HEK293 (cell line): ENCODE measurements around the gene SPATA1.

ENCODE experiments used
- CTCF ChIA-PET: fragments of 350-600 bp; formaldehyde crosslinking; extraction: SDS; loops from one replicate; lab custom pipeline; 2021; ENCODE audit warnings: antibody characterized with exemption; lab: Yijun Ruan, JAX
- POLR2A ChIA-PET: fragments of 300-600 bp; formaldehyde crosslinking; extraction: SDS; loops from one replicate; lab custom pipeline; 2020; ENCODE audit warnings: antibody characterized with exemption, inconsistent platforms; lab: Yijun Ruan, JAX
- H3K27ac ChIP-seq: fragments of 200-500 bp; sonication (Bioruptor generic); 2 replicates; pipeline ENCODE4 v1.5.1; 2014; ENCODE audit warnings: low read depth, low read length, control low read depth, inconsistent platforms; ENCODE audit errors: extremely low read depth
- H3K36me3 ChIP-seq, 2 experiments: fragments of 200-500 bp in 1 of 2; sonication (Bioruptor generic) in 1 of 2; 1 replicate in 1 of 2; 2 replicates in 1 of 2; pipeline ENCODE4 v1.5.1; 2014 to 2017; ENCODE audit warnings: inconsistent platforms in 2 of 2, low read length in 2 of 2; ENCODE audit not compliant: control insufficient read depth in 2 of 2, insufficient read depth in 1 of 2
- H3K4me1 ChIP-seq: fragments of 200-500 bp; sonication (Bioruptor generic); 2 replicates; pipeline ENCODE4 v1.5.1; 2014; ENCODE audit warnings: mild to moderate bottlenecking, low read length, inconsistent platforms; ENCODE audit not compliant: control insufficient read depth, insufficient read depth
- H3K4me3 ChIP-seq: 2 replicates; pipeline ENCODE4 v1.5.1; 2011; ENCODE audit warnings: low read depth, mild to moderate bottlenecking, control low read depth, low read length, moderate library complexity
- H3K9me3 ChIP-seq: fragments of 200-500 bp; sonication (Bioruptor generic); 2 replicates; pipeline ENCODE4 v1.5.1; 2014; ENCODE audit warnings: low read depth, low read length, inconsistent platforms; ENCODE audit not compliant: control insufficient read depth, insufficient read depth
- KLF9 ChIP-seq: fragments of 450-650 bp; formaldehyde crosslinking; IDR thresholded peaks from 2 replicates; pipeline ENCODE4 v1.5.1; 2016; ENCODE audit warnings: missing biosample characterization, missing genetic modification characterization, low read depth
- MZF1 ChIP-seq: fragments of 450-650 bp; formaldehyde crosslinking; IDR thresholded peaks from 2 replicates; pipeline ENCODE4 v1.5.1; 2017; ENCODE audit warnings: missing biosample characterization, missing genetic modification characterization, borderline replicate concordance
- OSR2 ChIP-seq: fragments of 450-650 bp; formaldehyde crosslinking; IDR thresholded peaks from 2 replicates; pipeline ENCODE4 v1.5.1; 2016; ENCODE audit warnings: missing biosample characterization, missing genetic modification characterization
- OVOL3 ChIP-seq: fragments of 450-650 bp; formaldehyde crosslinking; IDR thresholded peaks from 2 replicates; pipeline ENCODE4 v1.5.1; 2016; ENCODE audit warnings: missing biosample characterization, missing genetic modification characterization
- ZBTB48 ChIP-seq: fragments of 450-650 bp; formaldehyde crosslinking; IDR thresholded peaks from 2 replicates; pipeline ENCODE4 v1.5.1; 2016; ENCODE audit warnings: missing biosample characterization, missing genetic modification characterization
- ZBTB7A ChIP-seq: fragments of 450-650 bp; formaldehyde crosslinking; IDR thresholded peaks from 2 replicates; pipeline ENCODE4 v1.5.1; 2016; ENCODE audit warnings: low read depth, missing biosample characterization, missing genetic modification characterization
- ZEB2 ChIP-seq: fragments of 450-650 bp; formaldehyde crosslinking; IDR thresholded peaks from 2 replicates; pipeline ENCODE4 v1.5.1; 2016; ENCODE audit warnings: missing biosample characterization, missing genetic modification characterization
- ZFP37 ChIP-seq: fragments of 450-650 bp; formaldehyde crosslinking; IDR thresholded peaks from 2 replicates; pipeline ENCODE4 v1.5.1; 2016; ENCODE audit warnings: missing biosample characterization, missing genetic modification characterization
- ZNF184 ChIP-seq: fragments of 450-650 bp; IDR thresholded peaks from 2 replicates; pipeline ENCODE4 v1.5.1; 2018; ENCODE audit warnings: missing biosample characterization, mild to moderate bottlenecking, missing genetic modification characterization
- ZNF223 ChIP-seq: fragments of 450-650 bp; formaldehyde crosslinking; IDR thresholded peaks from 2 replicates; pipeline ENCODE4 v1.5.1; 2016; ENCODE audit warnings: missing biosample characterization, missing genetic modification characterization
- ZNF423 ChIP-seq: fragments of 450-650 bp; formaldehyde crosslinking; IDR thresholded peaks from 2 replicates; pipeline ENCODE4 v1.5.1; 2016; ENCODE audit warnings: missing biosample characterization, missing genetic modification characterization
- ZNF433 ChIP-seq: fragments of 450-650 bp; formaldehyde crosslinking; IDR thresholded peaks from 2 replicates; pipeline ENCODE4 v1.5.1; 2016; ENCODE audit warnings: missing biosample characterization, missing genetic modification characterization, low read depth
- ZNF514 ChIP-seq: fragments of 450-650 bp; formaldehyde crosslinking; IDR thresholded peaks from 2 replicates; pipeline ENCODE4 v1.5.1; 2016; ENCODE audit warnings: missing biosample characterization, missing genetic modification characterization
- ZNF548 ChIP-seq: fragments of 450-650 bp; formaldehyde crosslinking; IDR thresholded peaks from 2 replicates; pipeline ENCODE4 v1.5.1; 2016; ENCODE audit warnings: missing biosample characterization, missing genetic modification characterization
- ZNF561 ChIP-seq: fragments of 450-650 bp; IDR thresholded peaks from 2 replicates; pipeline ENCODE4 v1.5.1; 2018; ENCODE audit warnings: missing biosample characterization, missing genetic modification characterization, borderline replicate concordance
- ZNF624 ChIP-seq: fragments of 450-650 bp; formaldehyde crosslinking; IDR thresholded peaks from 2 replicates; pipeline ENCODE4 v1.5.1; 2017; ENCODE audit warnings: missing biosample characterization, missing genetic modification characterization
- ZNF830 ChIP-seq: fragments of 450-650 bp; IDR thresholded peaks from 2 replicates; pipeline ENCODE4 v1.5.0; 2018; ENCODE audit warnings: missing biosample characterization, missing genetic modification characterization, low read depth, mild to moderate bottlenecking, moderate library complexity
- TF ChIP-seq, protein P1 (sequence below): fragments of 450-650 bp; formaldehyde crosslinking; IDR thresholded peaks from 2 replicates; pipeline ENCODE4 v1.5.1; 2017; ENCODE audit warnings: missing biosample characterization, missing genetic modification characterization
- TF ChIP-seq, protein P2 (sequence below): fragments of 450-650 bp; formaldehyde crosslinking; IDR thresholded peaks from 2 replicates; pipeline ENCODE4 v1.5.1; 2016; ENCODE audit warnings: missing biosample characterization, missing genetic modification characterization
- TF ChIP-seq, protein P3 (sequence below): fragments of 450-650 bp; formaldehyde crosslinking; IDR thresholded peaks from 2 replicates; pipeline ENCODE4 v1.5.1; 2016; ENCODE audit warnings: missing biosample characterization, missing genetic modification characterization
- TF ChIP-seq, protein P4 (sequence below): fragments of 450-650 bp; formaldehyde crosslinking; IDR thresholded peaks from 2 replicates; pipeline ENCODE4 v1.5.1; 2016; ENCODE audit warnings: missing biosample characterization, missing genetic modification characterization
- TF ChIP-seq, protein P5 (sequence below): fragments of 450-650 bp; formaldehyde crosslinking; IDR thresholded peaks from 2 replicates; pipeline ENCODE4 v1.5.1; 2016; ENCODE audit warnings: missing biosample characterization, missing genetic modification characterization
- TF ChIP-seq, protein P6 (sequence below): fragments of 450-650 bp; formaldehyde crosslinking; IDR thresholded peaks from 2 replicates; pipeline ENCODE4 v1.5.1; 2016; ENCODE audit warnings: missing biosample characterization, missing genetic modification characterization

The SPATA1 gene

DNA sequence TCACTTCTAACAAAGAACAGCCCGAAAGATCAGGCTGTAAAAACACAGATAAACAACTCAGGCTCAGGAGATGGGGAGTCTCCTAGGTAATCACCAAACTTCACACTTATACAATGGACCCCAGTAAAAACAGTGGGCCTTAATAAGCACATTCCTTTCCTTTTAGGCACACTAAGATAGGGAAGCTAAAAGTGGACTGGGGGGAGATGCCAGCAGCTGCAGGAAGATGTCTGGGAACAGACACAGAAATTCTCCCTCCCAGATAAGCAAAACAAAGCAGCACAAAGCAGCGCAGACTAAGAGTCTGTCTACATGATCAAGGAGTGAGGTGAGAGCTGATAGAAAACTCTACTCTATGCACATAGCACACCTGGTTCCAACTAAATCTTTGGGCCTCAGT, 97.0 kb downstream of the SPATA1 start (continued):
- TF ChIP-seq, protein P1, sequence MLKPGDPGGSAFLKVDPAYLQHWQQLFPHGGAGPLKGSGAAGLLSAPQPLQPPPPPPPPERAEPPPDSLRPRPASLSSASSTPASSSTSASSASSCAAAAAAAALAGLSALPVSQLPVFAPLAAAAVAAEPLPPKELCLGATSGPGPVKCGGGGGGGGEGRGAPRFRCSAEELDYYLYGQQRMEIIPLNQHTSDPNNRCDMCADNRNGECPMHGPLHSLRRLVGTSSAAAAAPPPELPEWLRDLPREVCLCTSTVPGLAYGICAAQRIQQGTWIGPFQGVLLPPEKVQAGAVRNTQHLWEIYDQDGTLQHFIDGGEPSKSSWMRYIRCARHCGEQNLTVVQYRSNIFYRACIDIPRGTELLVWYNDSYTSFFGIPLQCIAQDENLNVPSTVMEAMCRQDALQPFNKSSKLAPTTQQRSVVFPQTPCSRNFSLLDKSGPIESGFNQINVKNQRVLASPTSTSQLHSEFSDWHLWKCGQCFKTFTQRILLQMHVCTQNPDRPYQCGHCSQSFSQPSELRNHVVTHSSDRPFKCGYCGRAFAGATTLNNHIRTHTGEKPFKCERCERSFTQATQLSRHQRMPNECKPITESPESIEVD = no peak
- no peak for TF ChIP-seq ZNF184
- TF ChIP-seq, protein P2, sequence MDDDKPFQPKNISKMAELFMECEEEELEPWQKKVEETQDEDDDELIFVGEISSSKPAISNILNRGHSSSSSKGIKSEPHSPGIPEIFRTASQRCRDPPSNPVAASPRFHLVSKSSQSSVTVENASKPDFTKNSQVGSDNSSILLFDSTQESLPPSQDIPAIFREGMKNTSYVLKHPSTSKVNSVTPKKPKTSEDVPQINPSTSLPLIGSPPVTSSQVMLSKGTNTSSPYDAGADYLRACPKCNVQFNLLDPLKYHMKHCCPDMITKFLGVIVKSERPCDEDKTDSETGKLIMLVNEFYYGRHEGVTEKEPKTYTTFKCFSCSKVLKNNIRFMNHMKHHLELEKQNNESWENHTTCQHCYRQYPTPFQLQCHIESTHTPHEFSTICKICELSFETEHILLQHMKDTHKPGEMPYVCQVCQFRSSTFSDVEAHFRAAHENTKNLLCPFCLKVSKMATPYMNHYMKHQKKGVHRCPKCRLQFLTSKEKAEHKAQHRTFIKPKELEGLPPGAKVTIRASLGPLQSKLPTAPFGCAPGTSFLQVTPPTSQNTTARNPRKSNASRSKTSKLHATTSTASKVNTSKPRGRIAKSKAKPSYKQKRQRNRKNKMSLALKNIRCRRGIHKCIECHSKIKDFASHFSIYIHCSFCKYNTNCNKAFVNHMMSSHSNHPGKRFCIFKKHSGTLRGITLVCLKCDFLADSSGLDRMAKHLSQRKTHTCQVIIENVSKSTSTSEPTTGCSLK = no peak
- TF ChIP-seq ZBTB7A = no peak
- TF ChIP-seq, protein P3, sequence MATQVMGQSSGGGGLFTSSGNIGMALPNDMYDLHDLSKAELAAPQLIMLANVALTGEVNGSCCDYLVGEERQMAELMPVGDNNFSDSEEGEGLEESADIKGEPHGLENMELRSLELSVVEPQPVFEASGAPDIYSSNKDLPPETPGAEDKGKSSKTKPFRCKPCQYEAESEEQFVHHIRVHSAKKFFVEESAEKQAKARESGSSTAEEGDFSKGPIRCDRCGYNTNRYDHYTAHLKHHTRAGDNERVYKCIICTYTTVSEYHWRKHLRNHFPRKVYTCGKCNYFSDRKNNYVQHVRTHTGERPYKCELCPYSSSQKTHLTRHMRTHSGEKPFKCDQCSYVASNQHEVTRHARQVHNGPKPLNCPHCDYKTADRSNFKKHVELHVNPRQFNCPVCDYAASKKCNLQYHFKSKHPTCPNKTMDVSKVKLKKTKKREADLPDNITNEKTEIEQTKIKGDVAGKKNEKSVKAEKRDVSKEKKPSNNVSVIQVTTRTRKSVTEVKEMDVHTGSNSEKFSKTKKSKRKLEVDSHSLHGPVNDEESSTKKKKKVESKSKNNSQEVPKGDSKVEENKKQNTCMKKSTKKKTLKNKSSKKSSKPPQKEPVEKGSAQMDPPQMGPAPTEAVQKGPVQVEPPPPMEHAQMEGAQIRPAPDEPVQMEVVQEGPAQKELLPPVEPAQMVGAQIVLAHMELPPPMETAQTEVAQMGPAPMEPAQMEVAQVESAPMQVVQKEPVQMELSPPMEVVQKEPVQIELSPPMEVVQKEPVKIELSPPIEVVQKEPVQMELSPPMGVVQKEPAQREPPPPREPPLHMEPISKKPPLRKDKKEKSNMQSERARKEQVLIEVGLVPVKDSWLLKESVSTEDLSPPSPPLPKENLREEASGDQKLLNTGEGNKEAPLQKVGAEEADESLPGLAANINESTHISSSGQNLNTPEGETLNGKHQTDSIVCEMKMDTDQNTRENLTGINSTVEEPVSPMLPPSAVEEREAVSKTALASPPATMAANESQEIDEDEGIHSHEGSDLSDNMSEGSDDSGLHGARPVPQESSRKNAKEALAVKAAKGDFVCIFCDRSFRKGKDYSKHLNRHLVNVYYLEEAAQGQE (tag by site-specific recombination) = no peak
- TF ChIP-seq, protein P4, sequence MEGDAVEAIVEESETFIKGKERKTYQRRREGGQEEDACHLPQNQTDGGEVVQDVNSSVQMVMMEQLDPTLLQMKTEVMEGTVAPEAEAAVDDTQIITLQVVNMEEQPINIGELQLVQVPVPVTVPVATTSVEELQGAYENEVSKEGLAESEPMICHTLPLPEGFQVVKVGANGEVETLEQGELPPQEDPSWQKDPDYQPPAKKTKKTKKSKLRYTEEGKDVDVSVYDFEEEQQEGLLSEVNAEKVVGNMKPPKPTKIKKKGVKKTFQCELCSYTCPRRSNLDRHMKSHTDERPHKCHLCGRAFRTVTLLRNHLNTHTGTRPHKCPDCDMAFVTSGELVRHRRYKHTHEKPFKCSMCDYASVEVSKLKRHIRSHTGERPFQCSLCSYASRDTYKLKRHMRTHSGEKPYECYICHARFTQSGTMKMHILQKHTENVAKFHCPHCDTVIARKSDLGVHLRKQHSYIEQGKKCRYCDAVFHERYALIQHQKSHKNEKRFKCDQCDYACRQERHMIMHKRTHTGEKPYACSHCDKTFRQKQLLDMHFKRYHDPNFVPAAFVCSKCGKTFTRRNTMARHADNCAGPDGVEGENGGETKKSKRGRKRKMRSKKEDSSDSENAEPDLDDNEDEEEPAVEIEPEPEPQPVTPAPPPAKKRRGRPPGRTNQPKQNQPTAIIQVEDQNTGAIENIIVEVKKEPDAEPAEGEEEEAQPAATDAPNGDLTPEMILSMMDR (tag by site-specific recombination) = no peak
- TF ChIP-seq, protein P5, sequence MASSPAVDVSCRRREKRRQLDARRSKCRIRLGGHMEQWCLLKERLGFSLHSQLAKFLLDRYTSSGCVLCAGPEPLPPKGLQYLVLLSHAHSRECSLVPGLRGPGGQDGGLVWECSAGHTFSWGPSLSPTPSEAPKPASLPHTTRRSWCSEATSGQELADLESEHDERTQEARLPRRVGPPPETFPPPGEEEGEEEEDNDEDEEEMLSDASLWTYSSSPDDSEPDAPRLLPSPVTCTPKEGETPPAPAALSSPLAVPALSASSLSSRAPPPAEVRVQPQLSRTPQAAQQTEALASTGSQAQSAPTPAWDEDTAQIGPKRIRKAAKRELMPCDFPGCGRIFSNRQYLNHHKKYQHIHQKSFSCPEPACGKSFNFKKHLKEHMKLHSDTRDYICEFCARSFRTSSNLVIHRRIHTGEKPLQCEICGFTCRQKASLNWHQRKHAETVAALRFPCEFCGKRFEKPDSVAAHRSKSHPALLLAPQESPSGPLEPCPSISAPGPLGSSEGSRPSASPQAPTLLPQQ (tag by site-specific recombination) = no peak
- no peak for TF ChIP-seq ZNF548 (tag by site-specific recombination)
- no peak for TF ChIP-seq ZNF624
- TF ChIP-seq, protein P6, sequence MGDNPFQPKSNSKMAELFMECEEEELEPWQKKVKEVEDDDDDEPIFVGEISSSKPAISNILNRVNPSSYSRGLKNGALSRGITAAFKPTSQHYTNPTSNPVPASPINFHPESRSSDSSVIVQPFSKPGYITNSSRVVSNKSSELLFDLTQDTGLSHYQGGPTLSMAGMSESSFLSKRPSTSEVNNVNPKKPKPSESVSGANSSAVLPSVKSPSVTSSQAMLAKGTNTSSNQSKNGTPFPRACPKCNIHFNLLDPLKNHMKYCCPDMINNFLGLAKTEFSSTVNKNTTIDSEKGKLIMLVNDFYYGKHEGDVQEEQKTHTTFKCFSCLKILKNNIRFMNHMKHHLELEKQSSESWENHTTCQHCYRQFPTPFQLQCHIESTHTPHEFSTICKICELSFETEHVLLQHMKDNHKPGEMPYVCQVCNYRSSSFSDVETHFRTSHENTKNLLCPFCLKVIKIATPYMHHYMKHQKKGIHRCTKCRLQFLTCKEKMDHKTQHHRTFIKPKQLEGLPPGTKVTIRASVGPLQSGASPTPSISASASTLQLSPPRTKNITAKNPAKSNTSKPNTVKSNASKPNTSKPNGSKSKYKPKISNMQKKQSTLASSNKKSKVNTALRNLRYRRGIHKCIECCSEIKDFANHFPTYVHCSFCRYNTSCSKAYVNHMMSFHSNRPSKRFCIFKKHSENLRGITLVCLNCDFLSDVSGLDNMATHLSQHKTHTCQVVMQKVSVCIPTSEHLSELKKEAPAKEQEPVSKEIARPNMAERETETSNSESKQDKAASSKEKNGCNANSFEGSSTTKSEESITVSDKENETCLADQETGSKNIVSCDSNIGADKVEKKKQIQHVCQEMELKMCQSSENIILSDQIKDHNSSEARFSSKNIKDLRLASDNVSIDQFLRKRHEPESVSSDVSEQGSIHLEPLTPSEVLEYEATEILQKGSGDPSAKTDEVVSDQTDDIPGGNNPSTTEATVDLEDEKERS (tag by site-specific recombination) = no peak

DNA sequence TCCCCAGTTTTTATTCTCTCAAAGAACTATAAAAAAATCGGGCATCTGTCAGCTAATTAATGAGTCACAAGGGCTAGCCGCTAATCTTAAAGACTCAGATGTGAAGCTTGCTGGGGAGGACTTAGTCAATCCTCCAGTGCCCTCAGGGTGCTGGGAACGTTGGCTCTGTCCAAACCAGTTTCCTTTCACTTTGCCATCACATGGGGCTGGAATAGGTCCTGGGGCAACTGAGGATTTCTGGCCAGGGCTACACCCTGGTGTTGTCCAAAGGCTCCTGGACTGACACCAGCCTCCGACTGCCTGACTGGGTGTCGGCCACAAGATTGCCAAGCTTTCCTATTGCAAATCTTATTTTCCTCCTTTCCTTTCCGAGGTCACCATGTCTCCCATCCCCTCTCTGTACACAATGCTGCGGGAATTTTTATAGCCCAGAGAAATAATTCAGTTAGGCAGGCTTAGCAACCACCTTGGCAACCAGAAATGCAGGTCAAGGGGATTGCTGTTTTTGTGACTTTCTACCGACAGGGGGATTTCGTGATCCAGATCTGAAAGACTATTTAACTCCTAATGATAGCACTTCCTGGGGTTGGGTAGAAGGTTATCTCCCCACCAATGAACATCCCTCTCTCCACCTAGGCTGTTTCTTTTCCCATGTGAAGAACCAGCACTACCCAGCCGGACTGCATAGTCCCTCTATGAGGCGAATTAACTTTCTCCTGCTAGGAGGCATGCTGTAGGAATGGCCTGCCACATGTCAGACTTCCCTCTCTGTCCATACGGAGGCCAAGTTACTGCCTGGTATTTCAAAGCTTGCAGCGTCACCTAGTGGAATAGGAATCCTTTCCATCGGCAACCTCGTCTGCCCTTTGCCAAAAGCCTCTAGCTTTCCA, 98.0 kb downstream of the SPATA1 start:
- Histone ChIP-seq H3K27ac (no peak overlapping the region), H3K4me1 (no peaks in the 10 kb centered on the region), H3K4me3 (no peak overlapping the region), H3K9me3 (no peaks in the 10 kb centered on the region), H3K36me3 (no peaks in the 10 kb centered on the region)
- ChIA-PET CTCF (interaction anchor here (0.6 to 1.2 kb wide), 5 partner anchors 14 to 716 kb away, joined by 3 to 4 read pairs (median 3); no protein-coding TSS in a partner anchor), POLR2A (no interaction called here)
- TF ChIP-seq ZNF561 (tag by site-specific recombination) = no peak
- TF ChIP-seq ZFP37 (tag by site-specific recombination) = no peak
- TF ChIP-seq ZNF830 = no peak
- no peak for TF ChIP-seq ZNF423
- TF ChIP-seq KLF9 = no peak
- no peak for TF ChIP-seq ZNF514 (tag by site-specific recombination)
- TF ChIP-seq MZF1 (tag by site-specific recombination) = peak; percentile 96
- no peak for TF ChIP-seq ZNF433 (tag by site-specific recombination)
- TF ChIP-seq OSR2 (tag by site-specific recombination) = no peak
- no peak for TF ChIP-seq OVOL3
- TF ChIP-seq ZBTB48 (tag by site-specific recombination) = no peak
- 0 out of 2 replicates have a peak, but pooled peaks have one; percentile 28 for TF ChIP-seq ZEB2 (tag by site-specific recombination)
- TF ChIP-seq ZNF223 (tag by site-specific recombination) = no peak
